ENCODE measurements around the gene ULK4.
A peak's percentile ranks its signal among the peaks of the same experiment; 100 is the strongest.

The ULK4 gene

GRCh38 chr3:41241800-41242571 lies 719.9 kb downstream of the ULK4 start:
- DNase-seq: no peak

GRCh38 chr3:41241161-41241560 lies 720.7 kb downstream of the ULK4 start:
- no peak for DNase-seq

GRCh38 chr3:41239587-41239986 lies 722.3 kb downstream of the ULK4 start:
- DNase-seq: no peak

- DNase-seq: no peak
Measured at GRCh38 chr3:41237907-41238306, 724.0 kb downstream of the ULK4 start.

GRCh38 chr3:41236228-41236627 lies 725.7 kb downstream of the ULK4 start:
- DNase-seq: no peak

- no peak for DNase-seq
Measured at GRCh38 chr3:41234823-41235721, 726.8 kb downstream of the ULK4 start.

- no peak for DNase-seq
Measured at GRCh38 chr3:41224120-41224806, 737.6 kb downstream of the ULK4 start.

- no peak for DNase-seq
Measured at GRCh38 chr3:41223691-41224090, 738.2 kb downstream of the ULK4 start.

- DNase-seq: no peak
Measured at GRCh38 chr3:41223078-41223477, 738.8 kb downstream of the ULK4 start.

GRCh38 chr3:41222501-41222900 lies 739.4 kb downstream of the ULK4 start:
- no peak for DNase-seq

GRCh38 chr3:41222012-41222411 lies 739.9 kb downstream of the ULK4 start:
- DNase-seq: no peak

- no peak for DNase-seq
Measured at GRCh38 chr3:41220906-41221677, 740.8 kb downstream of the ULK4 start.

- peak; percentile 32 for DNase-seq
Measured at GRCh38 chr3:41219424-41219823, 742.5 kb downstream of the ULK4 start.

- no peak for DNase-seq
Measured at GRCh38 chr3:41216993-41217392, 744.9 kb downstream of the ULK4 start.

- DNase-seq: no peak
Measured at GRCh38 chr3:41216422-41216821, 745.5 kb downstream of the ULK4 start.

GRCh38 chr3:41213588-41213987 lies 748.3 kb downstream of the ULK4 start:
- DNase-seq: no peak

- DNase-seq: no peak
Measured at GRCh38 chr3:41212088-41212487, 749.8 kb downstream of the ULK4 start.

GRCh38 chr3:41210966-41211365 lies 750.9 kb downstream of the ULK4 start:
- no peak for DNase-seq

GRCh38 chr3:41209646-41210045 lies 752.3 kb downstream of the ULK4 start:
- DNase-seq: no peak

GRCh38 chr3:41208507-41209220 lies 753.2 kb downstream of the ULK4 start:
- peak; percentile 81 for DNase-seq

GRCh38 chr3:41207355-41207754 lies 754.5 kb downstream of the ULK4 start:
- DNase-seq: no peak

GRCh38 chr3:41205591-41205990 lies 756.3 kb downstream of the ULK4 start:
- no peak for DNase-seq
